Fibroblast of gingiva (primary cell): ENCODE measurements around the gene FETUB.

Experiments
- DNase-seq: peaks from one replicate; pipeline ENCODE4 v3.0.0-alpha.2; 2011; ENCODE audit warnings: low read depth

The FETUB gene

DNA sequence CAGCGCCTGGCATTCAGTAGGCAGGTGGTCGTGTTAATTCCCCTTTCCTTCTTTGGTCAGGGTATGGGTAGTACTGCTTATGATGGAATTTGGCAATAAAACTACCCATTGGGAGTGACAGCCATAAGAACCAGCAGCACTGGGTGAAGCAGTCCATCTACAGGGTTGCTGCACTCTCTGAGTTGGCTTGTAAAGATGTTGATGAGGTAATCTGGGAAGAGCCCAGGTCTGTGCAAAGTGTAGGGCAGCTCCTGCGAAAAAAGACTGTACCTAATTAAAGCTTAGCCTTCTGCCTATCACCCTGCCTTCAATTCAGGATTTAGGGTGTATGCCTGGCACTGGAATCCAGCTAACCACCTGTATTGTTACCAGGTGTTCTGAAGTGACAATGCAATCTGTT is 4.7 kb upstream of the FETUB start:
- DNase-seq: no peak

GRCh38 chr3:186636536-186636935 is 3.7 kb upstream of the FETUB start:
- no peak for DNase-seq

DNA sequence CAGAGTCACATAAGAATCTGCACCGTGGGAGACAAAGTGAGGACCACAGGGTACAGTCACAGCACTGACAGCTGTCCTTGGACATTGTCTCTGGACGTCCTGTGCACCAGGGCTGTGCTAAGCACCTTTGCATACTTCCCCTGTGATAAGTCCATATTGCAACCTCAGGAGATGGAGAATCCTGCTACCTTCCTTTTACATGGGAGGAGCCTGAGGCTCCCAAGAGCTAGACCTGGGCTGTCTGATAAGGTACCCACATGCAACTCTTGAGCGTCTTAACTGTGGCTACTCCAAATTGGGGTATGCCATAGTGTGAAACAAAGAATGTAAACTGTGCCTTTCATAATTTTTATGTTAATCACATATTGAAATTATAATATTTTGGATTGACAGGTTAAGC is 2.5 kb upstream of the FETUB start:
- no peak for DNase-seq

DNA sequence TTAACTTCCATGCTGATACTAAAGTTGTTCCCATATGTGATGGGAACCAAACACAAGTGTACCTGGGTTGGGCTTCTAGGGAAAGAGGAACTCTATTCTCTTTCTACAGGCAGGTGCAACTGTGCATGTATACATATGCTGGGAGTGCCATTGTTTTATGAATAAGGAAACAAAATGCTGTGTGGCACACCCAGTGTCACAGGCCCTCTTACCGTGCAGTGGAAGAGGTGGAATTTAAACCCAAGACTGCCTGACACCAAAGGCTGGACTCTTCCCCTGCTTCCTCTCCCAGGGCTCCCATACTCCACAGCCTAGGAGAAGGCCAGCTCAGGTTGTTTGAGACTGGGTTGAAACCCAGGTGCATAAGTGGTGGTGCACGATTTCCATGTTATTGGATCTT is 1.9 kb upstream of the FETUB start:
- no peak for DNase-seq

- peak; percentile 38 for DNase-seq
Measured at GRCh38 chr3:186640473-186640818, 247 bp downstream of the FETUB start.

DNA sequence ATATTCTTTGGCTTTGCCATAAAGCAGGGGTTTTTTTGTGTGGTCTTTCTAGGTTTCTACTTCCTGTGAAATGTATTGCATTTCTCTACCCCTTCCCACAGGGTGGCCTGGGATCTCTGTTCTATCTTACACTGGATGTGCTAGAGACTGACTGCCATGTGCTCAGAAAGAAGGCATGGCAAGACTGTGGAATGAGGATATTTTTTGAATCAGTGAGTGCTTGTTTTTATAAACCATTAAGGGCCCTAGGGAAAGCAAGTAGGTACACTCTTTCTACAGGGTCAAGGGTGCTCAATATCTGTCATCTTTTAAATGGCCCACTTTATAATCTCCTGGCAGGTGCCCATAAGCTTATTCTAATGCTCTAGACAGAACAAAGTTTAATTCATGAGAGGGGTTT is 730 bp downstream of the FETUB start:
- DNase-seq: no peak

- DNase-seq: no peak
Measured at GRCh38 chr3:186642014-186642413, 1.8 kb downstream of the FETUB start.

GRCh38 chr3:186643493-186643892 is 3.3 kb downstream of the FETUB start:
- no peak for DNase-seq

DNA sequence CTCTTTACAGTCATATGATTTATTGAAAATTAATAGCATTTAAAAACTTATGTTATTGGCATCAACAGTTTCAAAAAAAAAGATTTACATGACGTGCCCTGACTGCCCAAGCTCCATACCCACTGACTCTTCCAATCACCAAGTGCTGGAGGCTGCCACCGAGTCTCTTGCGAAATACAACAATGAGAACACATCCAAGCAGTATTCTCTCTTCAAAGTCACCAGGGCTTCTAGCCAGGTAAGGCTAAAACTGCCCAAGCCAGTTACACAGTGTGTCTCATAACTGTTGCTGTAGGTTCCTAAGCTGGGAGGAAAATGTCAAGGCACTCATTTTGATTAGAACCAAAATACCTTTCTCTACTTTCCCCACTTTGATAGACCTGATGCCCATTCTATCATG is 4.5 kb downstream of the FETUB start:
- DNase-seq: no peak

- no peak for DNase-seq
Measured at GRCh38 chr3:186646106-186646505, 5.9 kb downstream of the FETUB start.

- DNase-seq: no peak
Measured at GRCh38 chr3:186646841-186647240, 6.6 kb downstream of the FETUB start.

DNA sequence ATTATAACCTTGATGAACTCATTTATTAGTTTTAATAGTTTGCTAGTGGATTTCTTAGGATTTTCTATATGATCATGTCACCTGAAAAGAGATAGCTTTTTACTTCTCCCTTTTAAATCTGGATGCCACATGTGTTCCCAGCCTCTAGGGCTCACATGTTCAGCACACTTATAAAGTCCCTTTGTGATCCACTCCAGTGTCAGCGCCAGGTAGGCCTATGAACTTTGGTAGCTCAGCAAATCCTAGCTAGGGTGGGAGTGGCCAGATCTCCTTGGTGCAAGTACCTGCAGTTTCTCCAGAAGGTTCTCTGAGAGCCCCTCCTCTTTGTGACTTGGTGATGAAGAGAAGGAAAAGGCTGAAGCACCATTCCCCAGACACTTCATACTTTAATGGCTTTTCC is 8.7 kb downstream of the FETUB start:
- no peak for DNase-seq

DNA sequence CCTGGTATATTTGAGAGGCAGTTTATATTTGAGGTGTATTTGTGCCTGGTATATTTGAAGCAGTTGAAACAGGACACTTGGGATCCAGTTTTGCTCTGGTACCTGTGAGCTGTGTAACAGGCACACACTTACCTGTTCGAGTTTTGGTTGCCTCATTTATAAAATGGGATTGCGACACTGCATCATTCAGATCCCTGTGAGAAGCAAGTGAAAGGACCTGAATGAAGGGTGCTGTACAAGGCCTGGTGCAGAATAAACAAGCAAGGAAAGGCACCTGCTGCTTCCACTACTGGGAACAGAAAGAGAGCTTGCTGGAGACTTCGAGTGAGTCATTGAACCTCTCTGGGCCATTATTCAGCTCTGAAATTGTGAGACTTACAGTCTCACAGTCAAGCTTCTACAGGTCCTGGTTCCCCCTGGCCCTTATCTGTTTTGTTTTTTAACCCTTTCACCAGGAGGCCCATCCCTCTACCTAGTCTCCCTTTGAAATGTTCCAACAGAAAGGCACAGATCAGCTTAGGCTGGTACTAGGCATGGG is 11.5 kb downstream of the FETUB start:
- no peak for DNase-seq

- DNase-seq: no peak
Measured at GRCh38 chr3:186653080-186653707, 13.0 kb downstream of the FETUB start.

- DNase-seq: no peak
Measured at GRCh38 chr3:186653984-186654383, 13.8 kb downstream of the FETUB start.

- DNase-seq: no peak
Measured at GRCh38 chr3:186663361-186664118, 23.3 kb downstream of the FETUB start.

DNA sequence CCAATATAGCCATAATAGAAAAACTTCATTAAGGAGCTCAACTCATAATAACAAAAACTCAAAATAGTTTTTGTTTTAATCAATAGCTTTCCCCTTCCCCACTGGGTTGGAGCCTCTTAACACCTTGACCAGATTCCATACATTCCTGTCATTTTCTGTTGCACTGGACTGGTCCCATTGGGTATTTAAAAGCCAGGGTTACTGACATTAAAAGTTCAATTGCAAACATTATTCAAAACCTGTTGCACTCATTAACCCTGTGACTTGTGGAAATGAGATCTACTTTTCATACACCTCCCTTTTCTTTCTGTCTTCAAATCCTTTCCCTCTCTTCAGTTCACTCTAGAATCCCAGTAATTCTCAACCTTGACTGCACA is 23.9 kb downstream of the FETUB start:
- no peak for DNase-seq

DNA sequence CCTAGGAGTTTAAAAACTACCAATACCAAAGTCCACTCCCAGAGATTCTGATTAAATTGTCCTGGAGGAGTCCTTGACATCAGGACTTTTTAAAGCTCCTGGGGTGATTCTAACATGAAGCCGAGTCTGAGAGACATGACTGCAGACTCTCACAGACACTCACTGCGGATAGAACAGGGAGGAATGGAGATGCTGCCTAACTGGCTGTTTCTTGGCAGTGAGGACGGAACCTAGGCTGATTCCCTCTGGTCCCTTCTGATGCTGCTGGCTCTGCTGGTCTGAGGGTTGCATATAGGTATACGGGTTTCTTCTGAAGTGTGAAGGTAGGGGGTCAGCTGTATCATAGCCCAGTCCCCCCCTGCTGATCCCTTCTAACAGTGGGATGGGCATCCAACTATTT is 24.3 kb downstream of the FETUB start:
- no peak for DNase-seq

DNA sequence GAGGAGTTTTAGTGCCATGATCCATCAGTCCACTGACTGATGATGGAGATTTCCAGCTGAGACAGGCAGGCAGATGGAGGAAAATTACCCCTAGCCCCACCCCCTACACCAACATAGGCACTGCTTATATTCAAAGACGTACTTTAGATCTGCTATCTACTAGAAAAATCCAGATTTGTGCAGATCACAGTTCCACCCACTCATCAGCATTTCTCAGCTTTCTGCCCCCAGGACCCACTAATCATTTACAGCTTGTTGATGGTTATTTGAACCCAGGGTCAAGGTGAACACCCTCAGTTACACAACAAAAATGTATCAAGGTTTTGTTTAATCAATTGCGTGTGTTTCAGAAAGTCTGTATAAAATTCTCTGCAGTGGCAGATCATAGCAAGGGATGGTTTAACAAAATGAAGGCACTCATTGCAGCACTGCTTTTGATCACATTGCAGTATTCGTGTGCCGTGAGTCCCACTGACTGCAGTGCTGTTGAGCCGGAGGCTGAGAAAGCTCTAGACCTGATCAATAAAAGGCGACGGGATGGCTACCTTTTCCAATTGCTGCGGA is 25.5 kb downstream of the FETUB start, which contains the start of gene HRG:
Gene HRG (plus strand): TSS at position 390 of the 564 bp plus-strand sequence. CDS start 18 bp downstream, at position 408.
- no peak for DNase-seq

DNA sequence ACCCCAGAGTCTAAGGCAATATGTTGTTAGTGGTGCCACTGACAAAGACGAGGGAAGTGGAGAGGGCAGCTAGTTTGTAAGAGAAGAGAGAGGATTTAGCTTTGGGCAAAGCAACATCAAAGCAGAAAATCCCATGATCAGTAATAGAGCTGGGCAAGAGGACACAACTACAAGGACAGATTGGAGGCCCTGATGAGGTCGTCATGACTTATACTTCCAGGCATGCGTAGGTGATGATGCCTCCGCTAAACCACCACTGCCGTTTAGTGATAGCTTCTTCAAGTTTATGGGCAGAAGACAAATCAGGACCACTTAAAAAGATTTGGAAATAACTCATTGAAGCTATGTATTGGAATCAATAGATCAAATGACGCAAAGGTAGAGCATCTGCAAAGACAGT is 28.2 kb downstream of the FETUB start:
- no peak for DNase-seq

GRCh38 chr3:186669378-186670084 is 29.3 kb downstream of the FETUB start:
- DNase-seq: no peak

- DNase-seq: no peak
Measured at GRCh38 chr3:186670155-186670554, 30.0 kb downstream of the FETUB start.

- DNase-seq: no peak
Measured at GRCh38 chr3:186671051-186671450, 30.9 kb downstream of the FETUB start.
